K562 (cell line): ENCODE results near the gene FRMD4A. TPM values are rescaled to one million over a fixed set of nuclear protein-coding genes. Genes with fewer than 3 reads are reported as not detected.

Experiments used
- CHAMP1 ChIP-seq: fragments of 450-650 bp; IDR thresholded peaks from 2 replicates; pipeline ENCODE4 v1.6.1; 2016; ENCODE audit warnings: mild to moderate bottlenecking
- CTBP1 ChIP-seq: fragments of 450-650 bp; IDR thresholded peaks from 2 replicates; pipeline ENCODE4 v1.6.1; 2016; ENCODE audit warnings: borderline replicate concordance
- ELF1 ChIP-seq: fragments of 200-800 bp; sonication (Bioruptor generic); IDR thresholded peaks from 2 replicates; pipeline ENCODE4 v1.6.1; 2016; ENCODE audit warnings: missing genetic modification characterization, missing compliant biosample characterization
- ETS1 ChIP-seq: conservative IDR thresholded peaks from 2 replicates; pipeline ENCODE4 v1.6.1; 2011; ENCODE audit warnings: low read depth, mild to moderate bottlenecking, low read length; ENCODE audit not compliant: control insufficient read depth
- FOXJ2 ChIP-seq: fragments of 200-800 bp; sonication (Bioruptor generic); IDR thresholded peaks from 2 replicates; pipeline ENCODE4 v1.6.1; 2016; ENCODE audit warnings: missing genetic modification characterization, missing compliant biosample characterization
- HDAC2 ChIP-seq: fragments of 450-650 bp; IDR thresholded peaks from 2 replicates; pipeline ENCODE4 v1.6.1; 2016; ENCODE audit warnings: mild to moderate bottlenecking
- HLTF ChIP-seq: fragments of 450-650 bp; IDR thresholded peaks from 2 replicates; pipeline ENCODE4 v1.6.1; 2016
- MAZ ChIP-seq, 2 experiments: fragments of 450-650 bp in 1 of 2; sonication (generic) in 1 of 2; formaldehyde crosslinking; IDR thresholded peaks in 1 of 2; conservative IDR thresholded peaks in 1 of 2; 2 replicates each; pipeline versions ENCODE4 v1.4.0 to v1.5.0; 2020; ENCODE audit warnings: mild to moderate bottlenecking in 1 of 2, missing genetic modification reagents in 1 of 2
- MBD2 ChIP-seq: sonication (generic); IDR thresholded peaks from 2 replicates; pipeline ENCODE4 v1.6.1; 2016; ENCODE audit warnings: low read depth, borderline replicate concordance
- NEUROD1 ChIP-seq: fragments of 150-350 bp; IDR thresholded peaks from 2 replicates; pipeline ENCODE4 v1.6.1; 2014; ENCODE audit warnings: borderline replicate concordance, low read length, low read depth; ENCODE audit not compliant: partially characterized antibody
- NFE2 ChIP-seq: IDR thresholded peaks from 2 replicates; pipeline ENCODE4 v1.6.1; 2014; ENCODE audit warnings: antibody characterized with exemption, low read depth
- POLR2AphosphoS5 ChIP-seq: IDR thresholded peaks from 2 replicates; pipeline ENCODE4 v1.6.1; 2011; ENCODE audit warnings: mild to moderate bottlenecking, low read depth, low read length, moderate library complexity; ENCODE audit not compliant: control insufficient read depth, insufficient read depth
- RCOR1 ChIP-seq, 2 experiments: IDR thresholded peaks; 2 replicates each; pipeline ENCODE4 v1.6.1; 2012; ENCODE audit warnings: low read depth in 2 of 2, low read length in 2 of 2, borderline replicate concordance in 1 of 2, improper control_type of control experiment in 1 of 2
- RFX1 ChIP-seq: fragments of 450-650 bp; IDR thresholded peaks from 2 replicates; pipeline ENCODE4 v1.6.1; 2016; ENCODE audit warnings: mild to moderate bottlenecking, moderate library complexity
- RNF2 ChIP-seq: sonication (generic); IDR thresholded peaks from 2 replicates; pipeline ENCODE4 v1.6.1; 2016
- TAF1 ChIP-seq: IDR thresholded peaks from 2 replicates; pipeline ENCODE4 v1.6.1; 2011; ENCODE audit warnings: mild to moderate bottlenecking, low read length, moderate library complexity; ENCODE audit not compliant: insufficient read depth, control insufficient read depth, severe bottlenecking; ENCODE audit errors: extremely low read depth
- TCF3 ChIP-seq: sonication (generic); formaldehyde crosslinking; IDR thresholded peaks from 2 replicates; pipeline ENCODE4 v1.4.0; 2020; ENCODE audit warnings: mild to moderate bottlenecking, missing genetic modification reagents
- UBTF ChIP-seq, 2 experiments: IDR thresholded peaks; 2 replicates each; pipeline ENCODE4 v1.6.1; 2012; ENCODE audit warnings: improper control_type of control experiment in 2 of 2, low read depth in 2 of 2, low read length in 2 of 2, borderline replicate concordance in 1 of 2
- ZFP91 ChIP-seq: sonication (generic); formaldehyde crosslinking; IDR thresholded peaks from 2 replicates; pipeline ENCODE4 v1.8.0; 2022; ENCODE audit warnings: mild to moderate bottlenecking, missing genetic modification reagents
- ZZZ3 ChIP-seq: fragments of 450-650 bp; IDR thresholded peaks from 2 replicates; pipeline ENCODE4 v1.6.1; 2016; ENCODE audit warnings: antibody characterized with exemption, mild to moderate bottlenecking, moderate library complexity
- polyA plus RNA-seq, 8 experiments: library from polyadenylated mRNA; depleted of rRNA in 4 of 8; stranded (reverse) in 5 of 8; unstranded in 3 of 8; fragments of >200 nt; fragmentation: Nextera tagmentation in 2 of 8; fragmentation: Illumina TruSeq in 1 of 8; extraction: Ambion mirVana in 2 of 8; extraction: Trizol in 1 of 8; gene quantifications; 2 replicates each; pipeline versions ENCODE4 v1.2.1 to v1.2.3, GENCODE V29; 2011 to 2014; ENCODE audit warnings: inconsistent platforms in 1 of 8, missing spikeins in 1 of 8
- total RNA-seq, 7 experiments: library from RNA; depleted of rRNA in 6 of 7; stranded (reverse); fragments of >200 nt in 6 of 7; fragmentation: Illumina TruSeq in 2 of 7; extraction: Trizol in 2 of 7; gene quantifications; 2 replicates each; pipeline versions ENCODE4 v1.2.1 to v1.2.3, GENCODE V29; 2011 to 2021; ENCODE audit warnings: low replicate concordance in 1 of 7

The FRMD4A gene
- total and polyA plus RNA-seq, 9 of the 15 experiments (the other 6 are each of a cell fraction or from before 2014, with no cell fraction given) = 0.80 to 5.2 (median 3.0) TPM

GRCh38 chr10:13705526-13706174 is 625.1 kb downstream of the FRMD4A start (continued):
- peak; percentile 65; the same call in 1 of the 2 replicates for TF ChIP-seq CHAMP1
- peak; percentile 48 for TF ChIP-seq TAF1
- no peak for TF ChIP-seq ELF1 (tag)
- peak; percentile 78; the same call in 1 of the 2 replicates for TF ChIP-seq CTBP1
- TF ChIP-seq RNF2 = peak; percentile 71; the same call in 1 of the 2 replicates
- no peak for TF ChIP-seq ZZZ3
- TF ChIP-seq NEUROD1 = peak; percentile 64
- no peak for TF ChIP-seq FOXJ2 (tag)
- TF ChIP-seq HDAC2 = peak; percentile 93
- peak; percentile 79; the same call in 1 of the 2 replicates for TF ChIP-seq HLTF
- TF ChIP-seq POLR2AphosphoS5 = peak; percentile 99
- TF ChIP-seq TCF3 = peak; percentile 99
- TF ChIP-seq ZFP91 = no peak
- TF ChIP-seq RCOR1 (IDR thresholded peaks at IDR 0.05; ENCODE audit: borderline replicate concordance in 1 of 2, low read depth in 2 of 2, low read length in 2 of 2) = peak; percentile 97 to 98
- peak; percentile 31 to 59; a peak in 1 of 4 replicates for TF ChIP-seq MAZ (CRISPR knock-in tag; conservative IDR thresholded peaks at IDR 0.05 in 1 of 2, IDR thresholded peaks at IDR 0.05 in 1 of 2)
- peak; percentile 27; the same call in 1 of the 2 replicates for TF ChIP-seq RFX1
- peak; percentile 4; the same call in 1 of the 2 replicates for TF ChIP-seq NFE2
- TF ChIP-seq MBD2 = peak; percentile 61; the same call in 1 of the 2 replicates
- peak; percentile 83 for TF ChIP-seq ETS1
- peak; percentile 16 to 68; a peak in 1 of 4 replicates for TF ChIP-seq UBTF (IDR thresholded peaks at IDR 0.05; ENCODE audit: borderline replicate concordance in 1 of 2, low read depth in 2 of 2, low read length in 2 of 2)
